AG09319 (cell line): ENCODE measurements around the gene INTS11.

Experiments used
- DNase-seq: peaks from one replicate; pipeline ENCODE4 v3.0.0-alpha.2; 2010; ENCODE audit warnings: low read depth; ENCODE audit errors: extremely low read depth
- CTCF ChIP-seq: IDR thresholded peaks from 2 replicates; pipeline ENCODE4 v1.5.1; 2011; ENCODE audit warnings: low read depth, mild to moderate bottlenecking, inconsistent platforms, low read length, moderate library complexity

Gene INTS11

GRCh38 chr1:1340185-1340584 is 15.7 kb upstream of the INTS11 start:
- no peak for TF ChIP-seq CTCF
- no peak for DNase-seq

- DNase-seq, result no peak
- TF ChIP-seq CTCF, result no peak
Measured at GRCh38 chr1:1338278-1338677, 13.8 kb upstream of the INTS11 start.

DNA sequence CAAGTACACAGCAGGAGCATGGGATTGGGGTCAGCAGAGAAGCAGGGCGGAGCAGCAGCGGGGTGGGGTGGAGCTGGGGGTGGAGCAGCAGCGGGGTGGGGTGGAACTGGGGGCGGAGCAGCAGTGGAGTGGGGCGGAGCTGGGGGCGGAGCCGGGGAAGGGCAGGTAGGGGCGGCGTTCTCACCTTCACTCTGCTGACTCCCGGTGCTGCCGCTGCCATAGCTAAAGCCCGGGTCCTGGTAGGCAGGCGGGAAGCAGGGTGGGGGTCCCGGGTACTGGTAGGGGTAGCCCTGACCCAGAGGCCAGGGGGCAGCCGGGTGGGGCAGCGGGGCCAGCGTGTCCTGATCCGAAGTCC is 13.3 kb upstream of the INTS11 start:
- no peak for TF ChIP-seq CTCF
- no peak for DNase-seq

DNA sequence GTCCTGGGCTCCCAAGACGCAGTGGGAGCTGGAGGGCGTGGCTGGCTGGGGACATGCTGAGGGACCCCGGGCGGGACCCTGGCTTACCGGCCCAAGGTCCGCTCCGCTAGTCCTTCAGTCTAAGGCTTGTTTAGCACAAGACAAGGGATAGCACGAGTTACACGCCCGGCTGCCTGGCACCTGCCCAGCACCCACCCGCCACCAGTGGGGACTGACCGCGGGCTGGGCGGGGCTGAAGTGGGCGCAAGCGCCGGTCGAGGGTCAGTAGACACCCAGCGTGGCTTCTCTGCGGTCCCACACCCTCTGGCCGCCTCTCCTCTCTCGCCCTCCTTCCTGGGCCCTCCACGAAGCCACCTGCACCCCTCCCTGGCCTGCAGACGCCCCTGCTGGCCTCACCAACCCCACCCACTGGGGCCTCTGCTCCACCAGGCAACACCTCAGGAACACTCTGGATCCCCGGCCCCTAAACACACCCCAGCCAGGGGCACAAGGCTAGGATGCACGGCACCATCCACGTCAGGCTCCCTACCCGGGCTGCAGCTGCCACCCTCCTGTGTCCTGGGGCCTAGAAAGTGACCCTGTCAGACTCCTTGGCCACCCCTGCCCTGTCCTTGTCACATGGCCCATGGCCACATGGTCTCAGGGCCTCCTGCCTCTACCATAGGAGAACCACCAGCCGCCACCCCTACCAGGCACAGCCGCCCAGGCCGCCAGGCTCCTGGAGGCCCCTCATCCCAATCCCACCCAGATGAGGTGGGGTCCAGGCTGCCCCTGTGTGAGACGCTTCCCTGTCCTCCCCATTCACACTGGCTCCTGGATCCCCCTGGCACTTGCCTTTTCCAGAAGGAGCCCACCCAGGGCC is 12.7 kb upstream of the INTS11 start:
- no peak for TF ChIP-seq CTCF
- no peak for DNase-seq

- TF ChIP-seq CTCF, result no peak
- DNase-seq, result no peak
Measured at GRCh38 chr1:1336446-1336845, 12.0 kb upstream of the INTS11 start.

DNA sequence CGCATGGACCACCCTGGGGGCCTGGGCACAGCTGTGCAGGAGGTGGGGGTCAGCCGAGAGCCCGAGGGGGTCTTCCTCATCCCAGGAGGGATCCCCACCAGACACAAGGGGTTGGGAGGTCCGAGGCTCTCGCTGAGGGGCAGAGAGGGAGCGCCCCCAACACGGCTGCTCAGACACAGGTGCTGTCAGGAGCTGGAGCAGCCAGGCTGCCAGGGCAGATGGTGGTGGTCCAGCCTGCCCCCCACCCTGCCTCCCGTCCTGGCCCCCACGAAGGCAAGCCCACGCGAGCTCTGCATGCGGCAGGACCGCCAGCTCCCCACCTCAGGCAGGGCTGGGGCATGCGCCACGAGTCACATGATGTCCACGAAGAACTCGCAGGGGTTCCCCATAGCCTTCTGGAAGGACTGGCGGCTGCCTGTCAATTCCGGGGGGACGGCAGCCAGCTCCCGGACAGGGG is 11.4 kb upstream of the INTS11 start:
- no peak for DNase-seq
- no peak for TF ChIP-seq CTCF

DNA sequence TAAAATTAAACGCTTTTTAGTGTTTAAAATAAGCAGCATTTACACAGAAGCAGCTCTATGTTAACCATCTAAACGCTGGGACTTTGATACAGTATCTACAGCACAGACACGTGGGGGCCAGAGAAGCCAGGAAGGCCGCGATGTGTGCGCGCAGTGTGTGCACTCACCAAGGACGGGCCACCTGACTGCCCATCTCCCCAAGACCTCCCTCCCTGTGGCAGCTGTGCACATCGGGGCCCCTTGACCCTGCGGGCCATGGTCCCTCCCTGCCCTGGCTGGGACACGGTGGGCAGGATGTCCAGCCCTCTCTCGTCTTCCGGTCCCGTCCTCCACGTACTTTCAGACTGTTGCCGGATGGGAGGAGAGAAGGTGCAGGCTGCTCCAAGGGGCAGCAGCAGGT is 10.8 kb upstream of the INTS11 start:
- DNase-seq, result no peak
- TF ChIP-seq CTCF, result no peak
